ENCODE data around the gene TNK1. TPM values are rescaled to one million over a fixed set of nuclear protein-coding genes. Genes with fewer than 3 reads are reported as not detected.

Gene TNK1
- total RNA-seq, 1 donor from 2014 or later = 1.8 TPM

- no peak for TF ChIP-seq EZH2phosphoT487 (IDR thresholded peaks at IDR 0.05)
- TF ChIP-seq CTCF (IDR thresholded peaks at IDR 0.05) = no peak
- no peak for TF ChIP-seq EZH2 (IDR thresholded peaks at IDR 0.05)
- Histone ChIP-seq H3K79me2 (ENCODE audit: low read depth) (no peaks in the 10 kb centered on the region), H3K27ac (peak overlapping the region; percentile 13), H4K20me1 (ENCODE audit: low read depth) (peaks cover 41% of the 10 kb centered on the region), H3K9ac (no peak overlapping the region), H3F3A (ENCODE audit: low read depth) (no peaks in the 10 kb centered on the region), H2AFZ (replicated peaks) (no peak overlapping the region), H3K9me3 (ENCODE audit: low read depth) (no peaks in the 10 kb centered on the region), H3K36me3 (no peaks in the 10 kb centered on the region), H3K4me2 (no peak overlapping the region), H3K4me3 (no peak overlapping the region), H3K27me3 (no peaks in the 10 kb centered on the region), H3K4me1 (peaks cover 13% of the 10 kb centered on the region)
- Mint-ChIP-seq H3K36me3 (peaks cover 22% of the 10 kb centered on the region), H3K27me3 (ENCODE audit: insufficient read depth, low read depth) (peaks cover 15% of the 10 kb centered on the region), H3K4me1 (peaks cover 41% of the 10 kb centered on the region), H3K27ac (peak overlapping the region; percentile 88), H3K9me3 (no peaks in the 10 kb centered on the region), H3K4me3 (peak overlapping the region; percentile 71)
- DNase-seq (ENCODE audit: low spot score) = no peak
Measured at GRCh38 chr17:7418472-7419152, 37.7 kb downstream of the TNK1 start.

GRCh38 chr17:7419819-7420610 lies 39.1 kb downstream of the TNK1 start, which contains the start of gene SPEM1:
Gene SPEM1, plus strand, starts transcription at chr17:7420324. Its CDS starts 61 bp downstream, at chr17:7420385.
- Histone ChIP-seq H3K4me2 (peak within 1 kb of the TSS; percentile 18), H3K36me3 (no peaks in the 10 kb centered on the region), H3K4me3 (no peak within 1 kb of the TSS), H3F3A (ENCODE audit: low read depth) (no peaks in the 10 kb centered on the region), H2AFZ (replicated peaks) (no peak within 1 kb of the TSS), H4K20me1 (ENCODE audit: low read depth) (peaks cover 35% of the 10 kb centered on the region), H3K9ac (no peak within 1 kb of the TSS), H3K79me2 (ENCODE audit: low read depth) (no peaks in the 10 kb centered on the region), H3K4me1 (peaks cover 13% of the 10 kb centered on the region), H3K27ac (peak within 1 kb of the TSS; percentile 53), H3K9me3 (ENCODE audit: low read depth) (no peaks in the 10 kb centered on the region), H3K27me3 (no peaks in the 10 kb centered on the region)
- TF ChIP-seq CTCF (IDR thresholded peaks at IDR 0.05) (no peak), EZH2 (IDR thresholded peaks at IDR 0.05) (no peak), EZH2phosphoT487 (IDR thresholded peaks at IDR 0.05) (no peak)
- no peaks in the 10 kb centered on the region for H3K9me3 Mint-ChIP-seq
- peak within 1 kb of the TSS; percentile 88 for H3K27ac Mint-ChIP-seq
- peak; percentile 69 for DNase-seq (ENCODE audit: low spot score)
- peaks cover 20% of the 10 kb centered on the region for H3K36me3 Mint-ChIP-seq
- H3K27me3 Mint-ChIP-seq (ENCODE audit: insufficient read depth, low read depth) = peaks cover 18% of the 10 kb centered on the region
- peaks cover 41% of the 10 kb centered on the region for H3K4me1 Mint-ChIP-seq
- H3K4me3 Mint-ChIP-seq = peak within 1 kb of the TSS; percentile 74

GRCh38 chr17:7421186-7421585 lies 40.3 kb downstream of the TNK1 start:
- H3K4me1 Mint-ChIP-seq = peaks cover 43% of the 10 kb centered on the region
- Histone ChIP-seq H3K4me1 (peaks cover 13% of the 10 kb centered on the region), H3K4me2 (no peak overlapping the region), H3K79me2 (ENCODE audit: low read depth) (no peaks in the 10 kb centered on the region), H3K9me3 (ENCODE audit: low read depth) (no peaks in the 10 kb centered on the region), H2AFZ (replicated peaks) (no peak overlapping the region), H3K4me3 (no peak overlapping the region), H4K20me1 (ENCODE audit: low read depth) (peaks cover 31% of the 10 kb centered on the region), H3K27me3 (no peaks in the 10 kb centered on the region), H3K27ac (no peak overlapping the region), H3K9ac (no peak overlapping the region), H3F3A (ENCODE audit: low read depth) (no peaks in the 10 kb centered on the region), H3K36me3 (no peaks in the 10 kb centered on the region)
- DNase-seq (ENCODE audit: low spot score) = no peak
- H3K9me3 Mint-ChIP-seq = no peaks in the 10 kb centered on the region
- H3K27ac Mint-ChIP-seq = peak overlapping the region; percentile 88
- TF ChIP-seq EZH2 (IDR thresholded peaks at IDR 0.05) (no peak), EZH2phosphoT487 (IDR thresholded peaks at IDR 0.05) (no peak), CTCF (IDR thresholded peaks at IDR 0.05) (no peak)
- H3K36me3 Mint-ChIP-seq = peaks cover 13% of the 10 kb centered on the region
- peaks cover 20% of the 10 kb centered on the region for H3K27me3 Mint-ChIP-seq (ENCODE audit: insufficient read depth, low read depth)
- peak overlapping the region; percentile 74 for H3K4me3 Mint-ChIP-seq

Measured in neural progenitor cell (in vitro differentiated cells).